ENCODE measurements around the gene C1orf159. TPM values are rescaled to one million over a fixed set of nuclear protein-coding genes. Genes with fewer than 3 reads are reported as not detected.

The C1orf159 gene
- total and polyA plus RNA-seq, 2 donors (not counting 1 experiment from before 2014, with no cell fraction given): 2.6 to 3.3 TPM

GRCh38 chr1:1120096-1120495, 4.2 kb upstream of the C1orf159 start:
- H3K27ac ChIP-seq (ENCODE audit: insufficient read depth, low read length): no peak overlapping the region
- H3K36me3 ChIP-seq (ENCODE audit: control insufficient read depth, insufficient read depth, low read length): no peaks in the 10 kb centered on the region
- H3K4me1 ChIP-seq (ENCODE audit: control insufficient read depth, extremely low read depth, insufficient read depth, low read length): no peaks in the 10 kb centered on the region
- no peaks in the 10 kb centered on the region for H3K9me3 ChIP-seq (ENCODE audit: control insufficient read depth, insufficient read depth, low read depth, low read length)
- TF ChIP-seq EZH2 (IDR thresholded peaks at IDR 0.05; ENCODE audit: low read length, missing control alignments) (no peak), CTCF (conservative IDR thresholded peaks at IDR 0.05 in 1 of 2, IDR thresholded peaks at IDR 0.05 in 1 of 2; ENCODE audit: low read depth in 1 of 2, low read length in 2 of 2) (no peak)
- no peak overlapping the region for H3K4me2 ChIP-seq (ENCODE audit: extremely low read depth, insufficient read depth, low read length)
- no peak overlapping the region for H3K9ac ChIP-seq (ENCODE audit: insufficient read depth, low read length)
- no peaks in the 10 kb centered on the region for H3K79me2 ChIP-seq (ENCODE audit: control insufficient read depth, insufficient read depth, low read length)
- no peaks in the 10 kb centered on the region for H4K20me1 ChIP-seq (ENCODE audit: control insufficient read depth, extremely low read depth, insufficient read depth, low read length)
- no peak overlapping the region for H3K4me3 ChIP-seq (replicated peaks in 1 of 4; ENCODE audit: control extremely low read depth in 1 of 4, insufficient read depth in 1 of 4, low read depth in 3 of 4, low read length in 4 of 4)
- H3K27me3 ChIP-seq (ENCODE audit: control insufficient read depth, insufficient read depth, low read length): no peaks in the 10 kb centered on the region
- no peak for DNase-seq (ENCODE audit: low read depth in 2 of 2)
- H2AFZ ChIP-seq (ENCODE audit: low read length): no peak overlapping the region

GRCh38 chr1:1119272-1119890, 3.5 kb upstream of the C1orf159 start:
- Histone ChIP-seq H3K4me2 (ENCODE audit: extremely low read depth, insufficient read depth, low read length) (no peak overlapping the region), H3K9ac (ENCODE audit: insufficient read depth, low read length) (no peak overlapping the region), H3K79me2 (ENCODE audit: control insufficient read depth, insufficient read depth, low read length) (no peaks in the 10 kb centered on the region), H3K27me3 (ENCODE audit: control insufficient read depth, insufficient read depth, low read length) (no peaks in the 10 kb centered on the region), H3K36me3 (ENCODE audit: control insufficient read depth, insufficient read depth, low read length) (no peaks in the 10 kb centered on the region), H3K9me3 (ENCODE audit: control insufficient read depth, insufficient read depth, low read depth, low read length) (no peaks in the 10 kb centered on the region), H3K4me3 (replicated peaks in 1 of 4; ENCODE audit: control extremely low read depth in 1 of 4, insufficient read depth in 1 of 4, low read depth in 3 of 4, low read length in 4 of 4) (no peak overlapping the region), H3K27ac (ENCODE audit: insufficient read depth, low read length) (no peak overlapping the region), H3K4me1 (ENCODE audit: control insufficient read depth, extremely low read depth, insufficient read depth, low read length) (no peaks in the 10 kb centered on the region), H2AFZ (ENCODE audit: low read length) (no peak overlapping the region), H4K20me1 (ENCODE audit: control insufficient read depth, extremely low read depth, insufficient read depth, low read length) (no peaks in the 10 kb centered on the region)
- no peak for TF ChIP-seq CTCF (conservative IDR thresholded peaks at IDR 0.05 in 1 of 2, IDR thresholded peaks at IDR 0.05 in 1 of 2; ENCODE audit: low read depth in 1 of 2, low read length in 2 of 2)
- no peak for TF ChIP-seq EZH2 (IDR thresholded peaks at IDR 0.05; ENCODE audit: low read length, missing control alignments)
- DNase-seq (ENCODE audit: low read depth in 2 of 2): no peak

- no peak for DNase-seq (ENCODE audit: low read depth in 2 of 2)
- no peaks in the 10 kb centered on the region for H3K9me3 ChIP-seq (ENCODE audit: control insufficient read depth, insufficient read depth, low read depth, low read length)
- no peaks in the 10 kb centered on the region for H3K36me3 ChIP-seq (ENCODE audit: control insufficient read depth, insufficient read depth, low read length)
- no peaks in the 10 kb centered on the region for H3K79me2 ChIP-seq (ENCODE audit: control insufficient read depth, insufficient read depth, low read length)
- no peak overlapping the region for H3K9ac ChIP-seq (ENCODE audit: insufficient read depth, low read length)
- no peak overlapping the region for H3K27ac ChIP-seq (ENCODE audit: insufficient read depth, low read length)
- TF ChIP-seq CTCF (conservative IDR thresholded peaks at IDR 0.05 in 1 of 2, IDR thresholded peaks at IDR 0.05 in 1 of 2; ENCODE audit: low read depth in 1 of 2, low read length in 2 of 2): no peak
- TF ChIP-seq EZH2 (IDR thresholded peaks at IDR 0.05; ENCODE audit: low read length, missing control alignments): no peak
- no peaks in the 10 kb centered on the region for H4K20me1 ChIP-seq (ENCODE audit: control insufficient read depth, extremely low read depth, insufficient read depth, low read length)
- H3K4me2 ChIP-seq (ENCODE audit: extremely low read depth, insufficient read depth, low read length): no peak overlapping the region
- H3K4me3 ChIP-seq (replicated peaks in 1 of 4; ENCODE audit: control extremely low read depth in 1 of 4, insufficient read depth in 1 of 4, low read depth in 3 of 4, low read length in 4 of 4): no peak overlapping the region
- H3K27me3 ChIP-seq (ENCODE audit: control insufficient read depth, insufficient read depth, low read length): no peaks in the 10 kb centered on the region
- H2AFZ ChIP-seq (ENCODE audit: low read length): no peak overlapping the region
- no peaks in the 10 kb centered on the region for H3K4me1 ChIP-seq (ENCODE audit: control insufficient read depth, extremely low read depth, insufficient read depth, low read length)
Measured at GRCh38 chr1:1118876-1119220, 3.0 kb upstream of the C1orf159 start.
